ENCODE results near the gene SFI1.
"Not testable (repeated sequence)": the region's sequence is repeated elsewhere in the genome, so short reads cannot be mapped to it uniquely, and the experiment has no call there.

Gene SFI1

GRCh38 chr22:31503211-31503964 is 7.1 kb downstream of the SFI1 start:
- H3K9me3 Mint-ChIP-seq, result no peaks in the 10 kb centered on the region
- H3K4me3 Mint-ChIP-seq, result no peak overlapping the region
- H3K27me3 Mint-ChIP-seq, result no peaks in the 10 kb centered on the region
- H3K27ac Mint-ChIP-seq, result no peak overlapping the region
- peaks cover 4% of the 10 kb centered on the region for H3K36me3 Mint-ChIP-seq (ENCODE audit: low read depth)
- H3K4me1 Mint-ChIP-seq (ENCODE audit: low read depth), result peaks cover 5% of the 10 kb centered on the region
- intact Hi-C loops (cut with micrococcal nuclease), result no loop called here

GRCh38 chr22:31504282-31504681 is 7.9 kb downstream of the SFI1 start:
- Mint-ChIP-seq H3K36me3 (ENCODE audit: low read depth) (peaks cover 10% of the 10 kb centered on the region), H3K4me1 (ENCODE audit: low read depth) (peaks cover 5% of the 10 kb centered on the region), H3K4me3 (no peak overlapping the region), H3K27me3 (no peaks in the 10 kb centered on the region), H3K27ac (no peak overlapping the region), H3K9me3 (no peaks in the 10 kb centered on the region)
- intact Hi-C loops (cut with micrococcal nuclease), result no loop called here

- H3K27ac Mint-ChIP-seq; H3K9me3 Mint-ChIP-seq; intact Hi-C loops (cut with micrococcal nuclease); H3K27me3 Mint-ChIP-seq; H3K4me1 Mint-ChIP-seq (ENCODE audit: low read depth); H3K4me3 Mint-ChIP-seq: not testable (repeated sequence)
- peaks cover 29% of the 10 kb centered on the region for H3K36me3 Mint-ChIP-seq (ENCODE audit: low read depth)
These were observed 11.2 kb downstream of the SFI1 start for GRCh38 chr22:31507517-31507916.

- Mint-ChIP-seq H3K27ac (no peak overlapping the region), H3K9me3 (no peaks in the 10 kb centered on the region), H3K36me3 (ENCODE audit: low read depth) (peaks cover 38% of the 10 kb centered on the region), H3K4me1 (ENCODE audit: low read depth) (peaks cover 5% of the 10 kb centered on the region), H3K4me3 (no peak overlapping the region), H3K27me3 (no peaks in the 10 kb centered on the region)
- intact Hi-C loops (cut with micrococcal nuclease), result no loop called here
These were observed 12.2 kb downstream of the SFI1 start for GRCh38 chr22:31508536-31508935.

- H3K9me3 Mint-ChIP-seq, result no peaks in the 10 kb centered on the region
- H3K27me3 Mint-ChIP-seq, result no peaks in the 10 kb centered on the region
- intact Hi-C loops (cut with micrococcal nuclease), result no loop called here
- no peak overlapping the region for H3K4me3 Mint-ChIP-seq
- peaks cover 40% of the 10 kb centered on the region for H3K36me3 Mint-ChIP-seq (ENCODE audit: low read depth)
- H3K27ac Mint-ChIP-seq, result no peak overlapping the region
- peaks cover 5% of the 10 kb centered on the region for H3K4me1 Mint-ChIP-seq (ENCODE audit: low read depth)
These were observed 12.9 kb downstream of the SFI1 start for GRCh38 chr22:31509061-31509762.

GRCh38 chr22:31520051-31520450 is 23.7 kb downstream of the SFI1 start:
- no peak overlapping the region for H3K27ac Mint-ChIP-seq
- H3K4me3 Mint-ChIP-seq, result no peak overlapping the region
- no peaks in the 10 kb centered on the region for H3K27me3 Mint-ChIP-seq
- intact Hi-C loops (cut with micrococcal nuclease), result no loop called here
- H3K36me3 Mint-ChIP-seq (ENCODE audit: low read depth), result peaks cover 9% of the 10 kb centered on the region
- H3K4me1 Mint-ChIP-seq (ENCODE audit: low read depth), result peaks cover 6% of the 10 kb centered on the region
- no peaks in the 10 kb centered on the region for H3K9me3 Mint-ChIP-seq

GRCh38 chr22:31524132-31524531 is 27.8 kb downstream of the SFI1 start:
- peaks cover 16% of the 10 kb centered on the region for H3K36me3 Mint-ChIP-seq (ENCODE audit: low read depth)

GRCh38 chr22:31526270-31526669 is 29.9 kb downstream of the SFI1 start:
- Mint-ChIP-seq H3K4me3 (no peak overlapping the region), H3K36me3 (ENCODE audit: low read depth) (peaks cover 27% of the 10 kb centered on the region), H3K27me3 (no peaks in the 10 kb centered on the region), H3K4me1 (ENCODE audit: low read depth) (peaks cover 10% of the 10 kb centered on the region), H3K27ac (no peak overlapping the region), H3K9me3 (peaks cover 10% of the 10 kb centered on the region)
- intact Hi-C loops (cut with micrococcal nuclease), result no loop called here

More at GRCh38 chr22:31524132-31524531, 27.8 kb downstream of the SFI1 start:
- H3K27ac Mint-ChIP-seq; H3K4me3 Mint-ChIP-seq; H3K9me3 Mint-ChIP-seq; H3K27me3 Mint-ChIP-seq; intact Hi-C loops (cut with micrococcal nuclease): not testable (repeated sequence)
- H3K4me1 Mint-ChIP-seq (ENCODE audit: low read depth), result peaks cover 10% of the 10 kb centered on the region

GRCh38 chr22:31530823-31531195 is 34.5 kb downstream of the SFI1 start:
- Mint-ChIP-seq H3K36me3 (ENCODE audit: low read depth) (peaks cover 47% of the 10 kb centered on the region), H3K4me1 (ENCODE audit: low read depth) (peaks cover 15% of the 10 kb centered on the region), H3K9me3 (peaks cover 2% of the 10 kb centered on the region), H3K4me3 (no peak overlapping the region), H3K27me3 (no peaks in the 10 kb centered on the region), H3K27ac (no peak overlapping the region)
- intact Hi-C loops (cut with micrococcal nuclease), result no loop called here

- no peaks in the 10 kb centered on the region for H3K9me3 Mint-ChIP-seq
- no peaks in the 10 kb centered on the region for H3K27me3 Mint-ChIP-seq
- H3K4me3 Mint-ChIP-seq, result no peak overlapping the region
- intact Hi-C loops (cut with micrococcal nuclease), result no loop called here
- peak overlapping the region; percentile 44 for H3K27ac Mint-ChIP-seq
- peaks cover 44% of the 10 kb centered on the region for H3K36me3 Mint-ChIP-seq (ENCODE audit: low read depth)
- H3K4me1 Mint-ChIP-seq (ENCODE audit: low read depth), result peaks cover 9% of the 10 kb centered on the region
These were observed 35.7 kb downstream of the SFI1 start for GRCh38 chr22:31532060-31532459.

GRCh38 chr22:31533374-31533773 is 37.0 kb downstream of the SFI1 start:
- Mint-ChIP-seq H3K27ac (no peak overlapping the region), H3K4me3 (no peak overlapping the region), H3K9me3 (no peaks in the 10 kb centered on the region), H3K27me3 (no peaks in the 10 kb centered on the region), H3K36me3 (ENCODE audit: low read depth) (peaks cover 43% of the 10 kb centered on the region), H3K4me1 (ENCODE audit: low read depth) (peaks cover 9% of the 10 kb centered on the region)
- intact Hi-C loops (cut with micrococcal nuclease), result no loop called here

GRCh38 chr22:31537019-31537535 is 40.7 kb downstream of the SFI1 start:
- Mint-ChIP-seq H3K36me3 (ENCODE audit: low read depth) (peaks cover 37% of the 10 kb centered on the region), H3K9me3 (no peaks in the 10 kb centered on the region), H3K27ac (no peak overlapping the region), H3K4me3 (no peak overlapping the region), H3K4me1 (ENCODE audit: low read depth) (peaks cover 7% of the 10 kb centered on the region), H3K27me3 (no peaks in the 10 kb centered on the region)
- intact Hi-C loops (cut with micrococcal nuclease), result no loop called here

GRCh38 chr22:31538815-31539214 is 42.5 kb downstream of the SFI1 start:
- Mint-ChIP-seq H3K27me3 (no peaks in the 10 kb centered on the region), H3K9me3 (no peaks in the 10 kb centered on the region), H3K4me3 (no peak overlapping the region), H3K36me3 (ENCODE audit: low read depth) (peaks cover 26% of the 10 kb centered on the region), H3K27ac (no peak overlapping the region), H3K4me1 (ENCODE audit: low read depth) (no peaks in the 10 kb centered on the region)
- intact Hi-C loops (cut with micrococcal nuclease), result no loop called here

- H3K27ac Mint-ChIP-seq; H3K27me3 Mint-ChIP-seq; H3K4me1 Mint-ChIP-seq (ENCODE audit: low read depth); intact Hi-C loops (cut with micrococcal nuclease); H3K9me3 Mint-ChIP-seq; H3K4me3 Mint-ChIP-seq: not testable (repeated sequence)
- H3K36me3 Mint-ChIP-seq (ENCODE audit: low read depth), result peaks cover 14% of the 10 kb centered on the region
These were observed 43.8 kb downstream of the SFI1 start for GRCh38 chr22:31540166-31540565.
